NCI-H1694 (cell line): ENCODE data around the gene PPP2R5D.

Experiments
- DNase-seq: peaks from one replicate; lab custom pipeline; 2025; lab: John Stamatoyannopoulos, UW

Gene PPP2R5D

GRCh38 chr6:42963855-42964605, 20.3 kb upstream of the PPP2R5D start:
- DNase-seq, result peak; percentile 77

DNA sequence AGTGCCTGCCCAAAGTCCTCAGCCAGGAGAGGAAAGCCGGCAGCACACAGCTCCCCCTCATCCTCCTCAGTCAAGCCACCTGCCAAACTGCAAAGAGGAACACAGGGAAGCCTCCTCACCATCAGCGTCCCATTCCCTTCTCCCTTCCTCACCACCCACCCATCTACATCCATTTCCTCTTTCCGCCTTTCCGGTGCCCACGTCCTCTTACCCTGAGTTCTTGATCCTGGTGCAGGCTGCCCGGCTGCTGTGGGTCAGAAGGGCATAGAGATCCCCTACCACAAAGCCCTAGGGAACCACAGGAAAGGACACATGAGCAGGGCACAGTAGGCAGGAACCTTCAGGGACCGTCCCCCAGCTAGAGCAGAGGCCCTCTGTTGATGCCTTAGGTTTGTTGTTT, 17.8 kb upstream of the PPP2R5D start:
- no peak for DNase-seq

DNA sequence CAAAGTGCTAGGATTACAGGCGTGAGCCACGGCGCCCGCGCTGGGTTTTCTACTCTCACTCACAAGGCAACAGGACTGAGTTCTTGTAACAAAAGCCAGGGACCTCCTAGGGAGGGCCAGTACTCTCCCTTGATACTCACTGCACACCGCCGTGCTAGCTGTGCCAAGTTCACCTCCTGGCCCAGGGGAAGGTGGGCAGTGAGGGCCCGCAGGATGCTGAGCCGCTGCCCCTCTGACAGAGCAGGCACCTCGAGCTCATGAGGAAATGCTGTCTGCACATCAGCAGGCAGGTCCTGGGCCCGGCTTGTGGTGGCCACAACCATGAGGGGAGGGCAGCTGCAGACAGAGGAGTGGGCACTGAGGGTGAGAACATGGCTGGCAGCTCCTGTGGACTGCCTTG, 17.1 kb upstream of the PPP2R5D start:
- DNase-seq, result no peak

GRCh38 chr6:42968126-42968701, 16.2 kb upstream of the PPP2R5D start:
- no peak for DNase-seq

GRCh38 chr6:42968783-42969182, 15.6 kb upstream of the PPP2R5D start:
- DNase-seq, result no peak

GRCh38 chr6:42969431-42969830, 14.9 kb upstream of the PPP2R5D start:
- no peak for DNase-seq

DNA sequence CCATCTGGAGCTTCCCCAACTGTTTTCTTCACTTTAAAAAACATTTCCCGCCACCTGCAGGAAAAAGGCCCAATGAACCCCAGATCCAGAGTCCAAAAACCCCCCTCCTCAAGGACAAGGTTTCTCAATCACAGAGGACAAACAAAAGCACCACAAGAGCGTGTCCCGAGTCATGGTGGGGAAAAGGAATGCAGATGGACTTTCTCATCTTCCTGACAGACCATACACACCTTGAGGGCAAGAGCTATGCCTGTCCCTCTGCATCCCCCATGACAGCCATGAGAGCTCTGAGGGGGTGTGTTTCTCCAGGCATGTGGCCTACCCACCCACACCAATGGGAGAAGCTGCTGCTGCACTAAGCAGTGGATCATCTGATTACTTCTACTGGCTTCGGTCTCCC, 14.4 kb upstream of the PPP2R5D start:
- DNase-seq, result no peak

GRCh38 chr6:42970871-42971612, 13.3 kb upstream of the PPP2R5D start:
- no peak for DNase-seq

DNA sequence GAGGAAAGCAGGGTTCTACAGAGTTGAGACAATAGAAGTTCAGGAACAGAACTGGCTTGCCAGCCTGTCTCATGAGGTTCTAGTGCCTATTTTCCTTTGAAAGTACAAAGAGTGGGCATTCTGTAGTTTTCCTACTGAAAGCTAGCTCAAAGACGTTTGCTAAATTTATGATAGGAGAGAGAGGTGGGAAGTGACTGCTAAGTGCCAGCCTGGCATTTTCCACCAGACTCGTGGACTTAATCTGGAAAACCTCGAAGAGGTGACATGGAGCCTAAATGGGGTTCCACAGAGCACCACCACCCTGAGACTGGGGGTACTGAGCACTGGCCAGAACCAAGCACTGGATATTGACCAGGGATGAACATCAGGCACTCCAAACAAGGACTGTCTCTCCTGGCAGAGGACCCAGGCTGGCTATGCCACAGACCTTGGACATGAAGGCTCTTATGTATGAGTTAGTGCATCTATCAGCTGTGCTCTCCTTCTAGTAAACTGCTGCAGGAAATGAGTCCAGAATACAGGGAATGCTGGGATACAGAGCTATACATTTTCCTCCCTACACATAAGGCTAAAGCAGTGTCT, 12.5 kb upstream of the PPP2R5D start:
- no peak for DNase-seq

DNA sequence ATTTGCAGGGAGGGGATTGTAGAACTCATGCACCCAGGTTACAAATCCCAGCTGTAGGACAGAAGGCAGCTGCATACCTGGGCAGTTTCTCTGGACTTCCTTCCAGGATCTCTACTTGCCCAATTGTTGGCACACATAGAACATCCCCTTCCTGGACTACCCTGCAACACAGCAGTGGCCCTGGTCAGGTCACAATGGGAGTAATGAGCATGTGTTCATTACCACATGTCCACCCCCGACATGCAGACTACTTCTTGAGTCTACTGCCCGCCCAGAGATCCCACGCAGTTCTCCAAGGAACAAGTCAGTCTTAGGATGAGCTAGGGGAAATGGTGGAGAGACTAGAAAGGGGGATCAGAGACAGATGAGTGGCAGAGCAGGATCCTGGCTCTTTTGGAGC, 10.4 kb upstream of the PPP2R5D start:
- DNase-seq, result no peak

DNA sequence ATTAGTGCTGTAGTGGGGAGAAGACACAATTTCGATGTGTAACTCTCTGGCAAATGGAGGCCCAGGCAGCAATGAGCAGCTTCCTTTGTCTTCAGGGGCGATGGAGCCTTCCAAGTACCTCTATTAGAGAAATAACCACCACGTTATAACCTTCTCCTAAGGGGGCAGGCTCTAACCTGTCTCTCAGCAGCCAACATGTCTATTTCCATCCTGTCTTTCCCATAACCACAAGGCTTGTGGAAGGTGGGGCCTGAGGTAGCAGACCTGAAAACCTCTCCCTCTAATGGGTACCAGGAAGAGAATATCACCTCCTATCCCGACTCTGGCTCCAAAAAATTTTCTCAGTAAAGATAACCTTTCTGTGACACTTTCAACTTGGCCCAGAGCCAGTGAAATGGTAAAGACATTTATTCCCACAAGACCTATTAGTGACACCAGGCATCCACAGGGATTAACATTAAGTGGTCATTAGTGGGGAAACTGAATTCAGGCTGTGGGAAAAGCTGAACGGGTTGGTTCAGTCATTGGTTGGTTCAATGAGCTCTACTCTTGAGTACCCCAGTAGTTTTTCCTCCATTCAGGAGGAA, 9.4 kb upstream of the PPP2R5D start:
- DNase-seq, result no peak

DNA sequence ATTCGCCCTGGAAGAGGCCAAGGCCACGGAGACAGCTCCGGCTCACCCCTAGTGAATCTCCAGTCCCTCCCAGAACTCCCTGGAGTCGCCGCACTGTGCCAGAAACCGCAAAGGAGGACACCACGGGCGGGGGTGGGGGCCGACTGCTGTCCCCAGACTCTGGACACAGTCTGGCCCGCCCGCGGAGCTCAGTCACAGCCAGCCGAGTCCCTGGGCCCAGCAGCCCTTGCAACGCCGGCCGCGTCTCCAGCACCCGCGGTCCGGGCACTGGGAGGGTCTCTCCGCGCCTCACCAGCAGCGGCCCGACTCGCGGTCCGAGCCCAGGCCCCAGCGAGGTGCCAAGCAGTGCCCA, 5.9 kb upstream of the PPP2R5D start:
- DNase-seq, result no peak

- peak; percentile 85 for DNase-seq
These were observed 5.4 kb upstream of the PPP2R5D start, which contains the start of gene PEX6 for GRCh38 chr6:42978839-42979522. Gene PEX6, minus strand, starts transcription at chr6:42979181. Its CDS starts 31 bp downstream, at chr6:42979150.

DNA sequence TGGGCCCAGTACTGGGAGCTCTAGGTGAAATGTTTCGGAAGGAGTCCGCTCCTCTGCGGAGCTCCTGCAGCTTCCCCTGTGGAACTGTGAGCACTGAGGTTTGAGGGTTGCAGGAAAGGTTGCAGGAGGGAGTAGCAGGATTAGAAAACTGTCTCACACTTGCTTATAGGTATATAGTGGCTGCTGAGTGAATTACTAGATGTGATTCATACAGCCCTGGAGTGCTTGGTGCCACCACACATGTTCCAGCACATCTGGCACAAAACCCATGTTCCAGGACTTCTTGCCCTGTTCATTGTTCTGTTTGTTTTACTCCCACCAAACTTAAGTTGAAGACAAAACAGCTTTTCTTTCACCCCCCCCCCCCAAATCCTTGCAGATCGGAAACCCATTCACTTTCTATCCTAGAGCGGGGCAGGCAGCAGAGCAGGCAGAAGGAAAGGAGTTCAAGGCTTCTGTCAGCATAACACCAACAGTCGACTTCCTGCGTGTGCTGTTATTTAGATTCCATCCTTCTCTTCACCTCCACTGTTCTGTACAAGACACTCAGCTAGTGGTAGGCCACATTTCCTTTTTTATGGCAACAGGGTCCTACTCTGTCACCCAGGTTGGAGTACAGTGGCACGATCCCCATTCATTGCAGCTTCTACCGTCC, 4.7 kb upstream of the PPP2R5D start:
- no peak for DNase-seq

DNA sequence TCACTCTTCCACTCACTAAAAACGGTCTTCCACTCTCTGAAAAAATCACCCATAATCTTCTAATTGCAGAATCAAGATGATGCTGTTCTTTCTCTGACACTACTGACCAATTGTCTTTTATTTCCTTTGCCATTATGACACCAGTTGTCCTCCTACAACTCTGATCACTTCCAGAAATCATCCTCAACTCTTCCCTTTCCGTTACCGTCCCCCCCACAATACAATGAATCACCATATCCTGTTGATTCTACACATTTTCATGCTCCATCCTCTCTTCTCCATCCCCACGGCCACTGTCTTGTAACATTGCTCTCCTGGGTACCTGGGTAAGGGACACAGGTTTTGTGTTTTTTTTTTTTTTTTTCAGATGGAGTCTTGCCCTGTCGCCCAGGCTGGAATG, 2.5 kb upstream of the PPP2R5D start:
- no peak for DNase-seq

- DNase-seq, result no peak
These were observed 630 bp downstream of the PPP2R5D start for GRCh38 chr6:42984924-42985475.

DNA sequence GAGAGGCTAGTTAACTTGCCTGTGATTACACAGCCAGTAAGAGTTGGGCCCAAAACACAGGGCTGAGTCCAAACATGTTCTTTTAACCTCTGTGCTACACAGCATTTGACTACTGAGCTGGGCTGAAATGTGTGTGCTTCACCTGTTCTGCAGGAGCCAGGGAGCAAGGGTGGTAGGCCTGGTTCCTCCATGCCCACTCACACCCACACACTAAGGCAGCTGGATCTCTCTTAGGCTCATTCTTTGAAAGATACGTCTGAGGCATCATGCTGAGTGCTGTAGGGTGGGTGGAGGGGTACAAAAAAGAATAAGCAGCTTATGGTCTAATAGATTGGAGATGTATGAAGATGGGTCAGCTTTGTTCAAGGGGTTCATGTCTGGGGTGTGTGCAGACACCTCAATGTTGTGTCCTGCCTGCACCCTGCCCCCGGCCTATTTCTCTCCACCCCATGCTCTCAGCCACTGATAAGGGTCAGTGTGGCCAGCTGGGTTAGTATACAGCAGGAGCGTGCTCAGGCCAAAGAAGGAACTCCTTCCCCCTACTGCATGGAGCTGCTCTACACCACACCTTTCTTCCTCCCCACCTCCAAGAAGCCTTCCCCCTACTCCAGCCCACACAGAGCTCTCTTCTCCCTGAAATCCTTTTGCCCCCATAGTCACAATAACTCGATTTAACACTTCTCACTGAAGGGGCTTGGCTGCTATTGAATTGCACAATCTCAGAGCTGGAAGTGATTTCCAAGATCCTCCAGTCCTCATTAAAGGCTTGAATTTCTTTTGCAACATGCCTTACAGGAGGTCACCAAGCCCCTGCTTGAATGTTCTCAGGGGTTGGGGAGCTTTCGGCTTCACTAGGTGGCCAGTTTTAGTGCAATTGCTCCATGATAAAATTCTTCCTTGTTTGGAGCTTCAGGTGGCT, 3.4 kb downstream of the PPP2R5D start:
- no peak for DNase-seq

DNA sequence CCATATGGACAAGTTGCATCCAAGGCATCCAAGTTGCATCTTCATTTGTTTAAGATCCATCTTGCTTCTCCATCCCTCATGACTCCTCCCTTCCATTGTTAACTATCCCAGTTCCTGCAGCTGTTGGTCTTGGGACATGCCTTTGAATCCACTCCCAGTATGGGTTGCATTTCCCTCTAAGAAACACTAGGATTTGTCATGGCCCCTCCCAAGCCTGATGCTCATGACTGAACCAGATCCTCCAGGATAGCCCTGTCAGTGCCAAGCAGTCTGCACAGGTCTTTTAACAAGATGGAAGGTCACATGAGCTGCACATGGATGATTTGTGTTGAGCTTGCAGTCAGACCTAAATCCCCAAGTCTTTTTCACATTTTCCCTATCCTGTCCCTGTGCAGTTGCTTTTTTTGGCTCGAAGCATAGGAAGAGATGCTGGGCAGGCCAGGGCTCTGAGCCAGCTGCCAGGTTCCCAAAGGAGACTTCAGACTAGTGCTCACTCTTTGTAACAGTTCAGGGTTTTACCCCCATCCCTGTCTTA, 4.2 kb downstream of the PPP2R5D start:
- DNase-seq, result no peak

- DNase-seq, result no peak
These were observed 5.6 kb downstream of the PPP2R5D start for GRCh38 chr6:42989923-42990322.

DNA sequence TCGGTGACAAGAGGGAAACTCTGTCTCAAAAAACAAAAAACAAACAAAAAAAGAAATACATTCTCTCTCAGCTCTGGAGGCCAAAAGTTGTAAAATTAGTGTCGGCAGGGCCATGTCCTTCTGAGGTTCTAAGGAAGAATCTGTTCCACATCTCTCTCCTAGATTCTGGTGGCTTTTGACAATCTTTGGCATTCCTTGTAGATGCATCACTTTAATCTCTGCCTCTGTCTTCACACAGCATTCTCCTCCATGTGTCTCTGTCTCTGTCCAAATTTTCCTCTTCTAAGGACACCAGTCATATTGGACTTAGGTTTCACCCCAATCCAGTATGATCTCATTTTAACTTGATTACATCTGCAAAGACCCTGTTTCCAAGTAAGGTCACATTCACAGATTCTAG, 9.1 kb downstream of the PPP2R5D start:
- no peak for DNase-seq
